Lower lobe of right lung (tissue), 2 donors: ENCODE results near the gene RPL32. TPM values are rescaled to one million over a fixed set of nuclear protein-coding genes. Genes with fewer than 3 reads are reported as not detected.

ENCODE experiments used
- ATAC-seq, 2 donors: fragments of 200-7000 bp; cut with Tn5 transposase; one replicate each; pipeline ENCODE4 v1.9.1; 2020 to 2022; ENCODE audit warnings: mild to moderate bottlenecking in 2 of 2, moderate library complexity in 2 of 2
- DNase-seq: peaks from one replicate; pipeline ENCODE4 v3.0.0-alpha.2; 2020
- H3K27ac ChIP-seq: fragments of 200-600 bp; one replicate; pipeline ENCODE4 v1.8.0; 2022
- H3K27me3 ChIP-seq: fragments of 200-600 bp; one replicate; pipeline ENCODE4 v1.8.0; 2022; ENCODE audit warnings: low read depth
- H3K36me3 ChIP-seq: fragments of 200-600 bp; one replicate; pipeline ENCODE4 v1.8.0; 2022; ENCODE audit warnings: mild to moderate bottlenecking
- H3K4me1 ChIP-seq: fragments of 200-600 bp; one replicate; pipeline ENCODE4 v1.8.0; 2022
- H3K4me3 ChIP-seq: fragments of 200-600 bp; one replicate; pipeline ENCODE4 v1.8.0; 2022; ENCODE audit warnings: mild to moderate bottlenecking
- H3K9me3 ChIP-seq: fragments of 200-600 bp; one replicate; pipeline ENCODE4 v1.8.0; 2022
- CTCF ChIP-seq: fragments of 200-600 bp; IDR thresholded peaks from one replicate; pipeline ENCODE4 v1.8.0; 2022; ENCODE audit warnings: antibody characterized with exemption, mild to moderate bottlenecking
- intact Hi-C: fragments of 100-400 bp; cut with DNase I; formaldehyde crosslinking; loops from one replicate; pipeline ENCODE4 v1.11.0; 2022
- total RNA-seq: library from RNA; stranded (reverse); fragmentation: NEBNext Ultra II Directional; extraction: Animal tissue kit (Norgen Biotek cat#: 25700); gene quantifications from one replicate; pipeline ENCODE4 v1.2.1, GENCODE V29; 2021
- donor health status: DM: no; HTN: yes; CAD: no; lungs with severe emphysema.

Gene RPL32
- total RNA-seq, 1 donor from 2014 or later, result 1,243 TPM

- no peaks in the 10 kb centered on the region for H3K4me1 ChIP-seq
- ATAC-seq (no peak), DNase-seq (no peak)
- no peak overlapping the region for H3K27ac ChIP-seq
- H3K36me3 ChIP-seq, result no peaks in the 10 kb centered on the region
- H3K9me3 ChIP-seq, result no peaks in the 10 kb centered on the region
- no peak overlapping the region for H3K4me3 ChIP-seq
- TF ChIP-seq CTCF, result no peak
- H3K27me3 ChIP-seq, result no peaks in the 10 kb centered on the region
- intact Hi-C loops, result no loop called here
Observed at GRCh38 chr3:12785096-12785495, 56.3 kb downstream of the RPL32 start.

Other genes with a start within 250 kb of the RPL32 start
- 92.7 TPM for gene RAF1, start 177.4 kb downstream of the RPL32 start, total RNA-seq
- gene TMEM40, start 82.3 kb downstream of the RPL32 start, total RNA-seq, result 1.0 TPM
- 6.4 TPM for gene CAND2, start 44.9 kb downstream of the RPL32 start, total RNA-seq
- 82.3 TPM for gene IQSEC1, start 231.9 kb upstream of the RPL32 start, total RNA-seq